Smooth muscle cell (in vitro differentiated cells): ENCODE data around the gene SMIM21. TPM values are rescaled to one million over a fixed set of nuclear protein-coding genes. Genes with fewer than 3 reads are reported as not detected.

Experiments used
- DNase-seq: peaks from one replicate; lab custom pipeline; 2025; ENCODE audit not compliant: unreplicated experiment; lab: John Stamatoyannopoulos, UW
- H2AFZ ChIP-seq: fragments of 200-600 bp; sonication (generic); 2 replicates; pipeline ENCODE4 v1.6.0; 2016; ENCODE audit warnings: antibody characterized with exemption, low read depth, mild to moderate bottlenecking
- H3F3A ChIP-seq: fragments of 200-600 bp; sonication (generic); 2 replicates; pipeline ENCODE4 v1.6.0; 2017; ENCODE audit warnings: antibody characterized with exemption, low read depth
- H3K27ac ChIP-seq: fragments of 200-600 bp; sonication (generic); 2 replicates; pipeline ENCODE4 v1.5.1; 2016; ENCODE audit warnings: low read depth, mild to moderate bottlenecking
- H3K27me3 ChIP-seq: fragments of 200-600 bp; sonication (generic); 2 replicates; pipeline ENCODE4 v1.6.1; 2016; ENCODE audit warnings: low read depth, mild to moderate bottlenecking
- H3K36me3 ChIP-seq: fragments of 200-600 bp; sonication (generic); 2 replicates; pipeline ENCODE4 v1.5.1; 2016; ENCODE audit warnings: low read depth
- H3K4me1 ChIP-seq: fragments of 200-600 bp; sonication (generic); 2 replicates; pipeline ENCODE4 v1.5.1; 2016; ENCODE audit warnings: low read depth
- H3K4me2 ChIP-seq: fragments of 200-600 bp; sonication (generic); 2 replicates; pipeline ENCODE4 v1.6.0; 2016; ENCODE audit warnings: mild to moderate bottlenecking
- H3K4me3 ChIP-seq: fragments of 200-600 bp; sonication (generic); 2 replicates; pipeline ENCODE4 v1.5.1; 2016; ENCODE audit warnings: mild to moderate bottlenecking
- H3K79me2 ChIP-seq: fragments of 200-600 bp; sonication (generic); 2 replicates; pipeline ENCODE4 v1.6.0; 2016; ENCODE audit warnings: low read depth, mild to moderate bottlenecking
- H3K9ac ChIP-seq: fragments of 200-600 bp; sonication (generic); 2 replicates; pipeline ENCODE4 v1.6.0; 2016; ENCODE audit warnings: low read depth
- H3K9me3 ChIP-seq: fragments of 200-600 bp; sonication (generic); replicated peaks from 2 replicates; pipeline ENCODE4 v1.5.1; 2016; ENCODE audit warnings: low read depth
- H4K20me1 ChIP-seq: fragments of 200-600 bp; sonication (generic); 2 replicates; pipeline ENCODE4 v1.6.0; 2016; ENCODE audit warnings: low read depth
- CTCF ChIP-seq: fragments of 200-600 bp; sonication (generic); IDR thresholded peaks from 2 replicates; pipeline ENCODE4 v1.5.1; 2017; ENCODE audit warnings: borderline replicate concordance, mild to moderate bottlenecking, antibody characterized with exemption; ENCODE audit not compliant: insufficient read depth, poor library complexity, severe bottlenecking
- WGBS: methylation state at CpG from one replicate; pipeline ENCODE4 v1.1.7; 2016; ENCODE audit warnings: low lambda C conversion rate; 5-methylcytosine and 5-hydroxymethylcytosine counted together
- polyA plus RNA-seq: library from polyadenylated mRNA; unstranded; fragments of >200 nt; fragmentation: Nextera tagmentation; extraction: Ambion mirVana; gene quantifications from 2 replicates; pipeline ENCODE4 v1.2.1, GENCODE V29; 2016
- total RNA-seq: library from RNA; depleted of rRNA; stranded (reverse); fragments of >200 nt; gene quantifications from 2 replicates; pipeline ENCODE4 v1.2.3, GENCODE V29; 2014

Gene SMIM21
- total and polyA plus RNA-seq, 2 experiments from 2014 or later: not detected

GRCh38 chr18:75405351-75405750 lies 22.2 kb downstream of the SMIM21 start:
- Histone ChIP-seq H3K27me3 (peaks cover 18% of the 10 kb centered on the region), H3K9ac (no peak overlapping the region), H4K20me1 (no peaks in the 10 kb centered on the region), H3K27ac (no peak overlapping the region), H3K79me2 (no peaks in the 10 kb centered on the region), H3K4me1 (peaks cover 18% of the 10 kb centered on the region), H2AFZ (no peak overlapping the region), H3K9me3 (no peaks in the 10 kb centered on the region), H3K4me2 (no peak overlapping the region), H3K36me3 (no peaks in the 10 kb centered on the region), H3F3A (peaks cover 4% of the 10 kb centered on the region), H3K4me3 (no peak overlapping the region)
- WGBS: 88% methylated on average over 4 of the region's 4 CpGs
- TF ChIP-seq CTCF: no peak
- no peak for DNase-seq

GRCh38 chr18:75400366-75400765 lies 27.1 kb downstream of the SMIM21 start:
- Histone ChIP-seq H3K4me3 (no peak overlapping the region), H3K4me1 (no peaks in the 10 kb centered on the region), H3F3A (no peaks in the 10 kb centered on the region), H2AFZ (no peak overlapping the region), H3K27ac (no peak overlapping the region), H3K4me2 (no peak overlapping the region), H3K9me3 (no peaks in the 10 kb centered on the region), H4K20me1 (no peaks in the 10 kb centered on the region), H3K79me2 (no peaks in the 10 kb centered on the region), H3K9ac (no peak overlapping the region), H3K36me3 (no peaks in the 10 kb centered on the region), H3K27me3 (peaks cover 27% of the 10 kb centered on the region)
- TF ChIP-seq CTCF: no peak
- no peak for DNase-seq
- 88% methylated on average over 3 of the region's 3 CpGs for WGBS

GRCh38 chr18:75395137-75395536 lies 32.4 kb downstream of the SMIM21 start:
- Histone ChIP-seq H3K4me2 (no peak overlapping the region), H3F3A (no peaks in the 10 kb centered on the region), H3K9me3 (no peaks in the 10 kb centered on the region), H2AFZ (no peak overlapping the region), H3K4me3 (no peak overlapping the region), H3K9ac (no peak overlapping the region), H3K27me3 (peaks cover 9% of the 10 kb centered on the region), H3K27ac (no peak overlapping the region), H3K4me1 (no peaks in the 10 kb centered on the region), H4K20me1 (no peaks in the 10 kb centered on the region), H3K36me3 (no peaks in the 10 kb centered on the region), H3K79me2 (no peaks in the 10 kb centered on the region)
- no peak for TF ChIP-seq CTCF
- 93% methylated on average over 7 of the region's 7 CpGs for WGBS
- DNase-seq: no peak

GRCh38 chr18:75393721-75394120 lies 33.8 kb downstream of the SMIM21 start:
- no peaks in the 10 kb centered on the region for H3K36me3 ChIP-seq
- no peak overlapping the region for H3K4me3 ChIP-seq
- no peaks in the 10 kb centered on the region for H3K9me3 ChIP-seq
- no peak overlapping the region for H3K27ac ChIP-seq
- H3K79me2 ChIP-seq: no peaks in the 10 kb centered on the region
- no peaks in the 10 kb centered on the region for H3F3A ChIP-seq
- H3K27me3 ChIP-seq: no peaks in the 10 kb centered on the region
- no peaks in the 10 kb centered on the region for H4K20me1 ChIP-seq
- DNase-seq: no peak
- WGBS: 40% methylated on average over 5 of the region's 5 CpGs
- TF ChIP-seq CTCF: no peak
- H2AFZ ChIP-seq: no peak overlapping the region
- H3K9ac ChIP-seq: no peak overlapping the region
- H3K4me1 ChIP-seq: no peaks in the 10 kb centered on the region
- H3K4me2 ChIP-seq: no peak overlapping the region
